Measurements from ENCODE around the gene PSME2.

PSME2 gene

GRCh38 chr14:24133735-24134134 lies 12.7 kb downstream of the PSME2 start:
- FAIRE-seq: no peak

DNA sequence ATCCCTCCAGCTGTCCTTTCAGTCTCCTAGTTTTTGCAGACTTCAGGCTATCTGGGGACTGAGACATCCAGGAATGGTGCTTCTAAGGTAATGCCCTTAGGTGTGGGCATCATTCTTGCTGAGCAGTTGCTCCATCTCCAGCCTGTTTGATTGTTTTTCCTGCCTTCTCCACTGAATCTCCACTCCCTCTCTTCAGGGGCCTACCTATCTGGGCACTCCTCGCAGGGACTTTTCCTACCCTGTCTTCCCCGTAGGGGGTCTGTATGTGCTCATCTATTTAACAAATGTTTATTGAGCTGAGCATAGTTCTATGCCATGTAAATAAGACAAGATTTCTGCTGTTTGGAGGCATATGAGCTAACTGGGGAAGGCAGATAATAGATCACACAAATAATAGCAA lies 13.4 kb downstream of the PSME2 start:
- no peak for FAIRE-seq

GRCh38 chr14:24132061-24132685 lies 14.2 kb downstream of the PSME2 start:
- FAIRE-seq: no peak

GRCh38 chr14:24131549-24131966 lies 14.9 kb downstream of the PSME2 start:
- no peak for FAIRE-seq

- FAIRE-seq: no peak
Measured at GRCh38 chr14:24130717-24131548, 15.5 kb downstream of the PSME2 start.

GRCh38 chr14:24130380-24130716 lies 16.1 kb downstream of the PSME2 start, which contains the start of gene FITM1:
Gene FITM1, plus strand, starts transcription at chr14:24130659. Its CDS starts 905 bp downstream, at chr14:24131564.
- FAIRE-seq: no peak

GRCh38 chr14:24129410-24129998 lies 16.9 kb downstream of the PSME2 start:
- FAIRE-seq: no peak

DNA sequence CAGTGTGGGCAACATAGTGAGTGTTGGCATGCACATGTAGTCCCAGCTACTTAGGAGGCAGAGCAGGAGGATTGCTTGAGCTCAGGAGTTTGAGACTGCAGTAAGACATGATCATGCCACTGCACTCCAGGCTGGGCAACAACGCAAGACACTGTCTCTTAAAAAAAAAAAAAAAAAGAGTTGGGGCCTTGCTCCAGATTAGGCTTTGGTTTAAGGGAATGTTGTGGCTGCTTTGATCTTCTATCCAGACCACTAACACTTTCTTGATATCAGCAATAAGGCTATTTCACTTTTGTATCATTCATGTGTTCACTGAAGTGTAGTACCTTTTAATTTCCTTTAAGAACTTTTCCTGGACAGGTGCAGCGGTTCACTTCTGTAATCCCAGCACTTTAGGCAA lies 18.7 kb downstream of the PSME2 start:
- no peak for FAIRE-seq

DNA sequence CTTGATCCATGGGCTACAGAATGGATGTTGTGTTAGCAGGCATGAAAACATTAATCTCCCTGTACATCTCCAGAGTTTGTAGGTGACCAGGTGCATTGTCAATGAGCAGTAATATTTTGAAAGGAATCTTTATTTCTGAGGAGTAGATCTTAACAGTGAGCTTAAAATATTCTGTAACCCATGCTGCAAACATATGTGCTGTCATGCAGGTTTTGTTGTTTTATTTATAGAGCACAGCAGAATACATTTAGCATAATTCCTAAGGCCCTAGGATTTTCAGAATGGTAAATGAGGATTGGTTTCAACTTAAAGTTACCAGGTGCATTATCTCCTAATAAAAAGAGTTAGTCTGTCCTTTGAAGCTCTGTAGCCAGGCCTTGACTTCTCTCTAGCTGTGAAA lies 19.5 kb downstream of the PSME2 start:
- FAIRE-seq: no peak

- FAIRE-seq: no peak
Measured at GRCh38 chr14:24123424-24124417, 22.7 kb downstream of the PSME2 start.

DNA sequence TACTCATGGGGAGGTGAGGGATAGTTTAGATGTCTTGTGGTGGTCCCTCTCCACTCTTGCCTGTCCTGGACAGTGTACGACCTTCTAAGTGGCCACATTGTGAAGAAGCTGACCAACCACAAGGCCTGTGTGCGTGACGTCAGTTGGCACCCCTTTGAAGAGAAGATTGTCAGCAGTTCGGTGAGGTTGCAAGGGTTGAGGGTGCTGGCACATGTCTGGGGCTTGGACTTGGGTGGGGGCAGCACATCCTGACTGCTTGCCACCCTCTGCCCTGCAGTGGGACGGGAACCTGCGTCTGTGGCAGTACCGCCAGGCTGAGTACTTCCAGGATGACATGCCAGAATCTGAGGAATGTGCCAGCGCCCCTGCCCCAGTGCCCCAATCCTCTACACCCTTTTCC lies 23.5 kb downstream of the PSME2 start:
- no peak for FAIRE-seq

GRCh38 chr14:24122416-24122815 lies 24.0 kb downstream of the PSME2 start:
- no peak for FAIRE-seq

GRCh38 chr14:24121210-24121609 lies 25.2 kb downstream of the PSME2 start:
- no peak for FAIRE-seq

- FAIRE-seq: no peak
Measured at GRCh38 chr14:24119691-24120090, 26.7 kb downstream of the PSME2 start.

- FAIRE-seq: no peak
Measured at GRCh38 chr14:24117179-24117578, 29.2 kb downstream of the PSME2 start.

GRCh38 chr14:24116128-24116814 lies 30.1 kb downstream of the PSME2 start:
- no peak for FAIRE-seq

DNA sequence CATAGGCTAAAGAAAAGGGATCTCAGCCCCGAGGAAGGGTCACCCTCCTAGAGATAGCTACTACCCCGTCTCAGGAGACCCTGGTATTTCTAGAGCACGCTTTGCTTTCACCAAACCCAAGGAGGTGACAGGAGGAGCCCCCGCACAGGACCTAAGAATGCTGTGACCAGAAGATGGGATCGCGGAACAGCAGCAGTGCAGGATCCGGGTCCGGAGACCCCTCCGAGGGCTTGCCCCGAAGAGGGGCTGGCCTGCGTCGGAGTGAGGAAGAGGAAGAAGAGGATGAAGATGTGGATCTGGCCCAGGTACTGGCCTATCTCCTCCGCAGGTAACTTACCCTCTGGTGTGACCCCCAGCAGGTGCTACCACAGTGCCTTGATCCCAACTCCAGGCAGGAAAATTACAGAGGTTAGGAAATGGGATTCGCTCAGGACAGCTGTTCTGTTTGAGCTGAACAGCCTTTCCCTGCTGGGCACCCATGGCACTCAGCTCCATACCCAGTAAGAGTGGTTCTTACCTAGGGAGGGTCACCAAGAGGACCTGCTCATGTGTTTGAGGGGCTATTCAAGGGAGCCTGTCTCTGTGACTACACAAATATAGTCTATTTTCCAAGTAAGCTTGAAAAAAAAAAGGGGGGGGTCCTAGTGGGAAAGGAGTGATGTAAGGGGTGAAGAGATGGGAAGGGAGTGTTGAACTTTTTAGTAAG lies 30.8 kb downstream of the PSME2 start:
- no peak for FAIRE-seq

GRCh38 chr14:24114532-24115421 lies 31.6 kb downstream of the PSME2 start, which contains the start of the genes DCAF11 and NRL:
Gene DCAF11, plus strand, starts transcription at chr14:24114777. Its CDS starts 818 bp downstream, at chr14:24115595.
Gene NRL, minus strand, starts transcription at chr14:24114949. Its CDS starts 32,101 bp downstream, at chr14:24082848.
- FAIRE-seq: peak; percentile 93

- no peak for FAIRE-seq
Measured at GRCh38 chr14:24113801-24114531, 32.4 kb downstream of the PSME2 start.
